GM21360 (cell line): Measurements from ENCODE around the gene KNDC1.
"Not testable (repeated sequence)": the region's sequence is repeated elsewhere in the genome, so short reads cannot be mapped to it uniquely, and the experiment has no call there.

Experiments
- ATAC-seq: cut with Tn5 transposase; IDR thresholded peaks from one replicate; pipeline ENCODE4 v1.9.1; 2021; ENCODE audit warnings: mild to moderate bottlenecking, moderate library complexity; ENCODE audit not compliant: unreplicated experiment

The KNDC1 gene

DNA sequence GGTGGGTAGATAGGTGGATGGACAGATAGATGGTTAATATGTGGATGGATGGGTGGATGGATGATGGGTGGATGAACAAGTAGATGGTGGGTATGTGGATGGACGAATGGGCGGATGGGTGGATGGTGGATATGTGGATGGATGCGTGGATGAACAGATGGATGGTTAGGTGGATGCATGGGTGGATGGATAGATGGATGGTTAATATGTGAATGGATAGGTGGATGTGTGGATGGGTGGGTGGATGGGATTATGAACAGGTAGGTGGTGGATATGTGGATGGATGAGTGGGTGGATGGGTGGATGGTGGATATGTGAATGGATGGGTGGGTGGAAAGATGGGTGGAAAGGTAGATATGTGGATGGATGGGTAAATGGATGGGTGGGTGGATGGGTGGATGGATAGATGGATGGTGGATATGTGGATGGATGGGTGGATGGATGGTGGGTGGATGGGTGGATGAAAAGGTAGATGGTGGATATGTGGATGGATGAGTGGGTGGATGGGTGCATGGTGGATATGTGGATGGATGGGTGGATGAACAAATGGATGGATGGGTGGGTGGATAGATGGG is 14.8 kb downstream of the KNDC1 start:
- ATAC-seq: no peak

DNA sequence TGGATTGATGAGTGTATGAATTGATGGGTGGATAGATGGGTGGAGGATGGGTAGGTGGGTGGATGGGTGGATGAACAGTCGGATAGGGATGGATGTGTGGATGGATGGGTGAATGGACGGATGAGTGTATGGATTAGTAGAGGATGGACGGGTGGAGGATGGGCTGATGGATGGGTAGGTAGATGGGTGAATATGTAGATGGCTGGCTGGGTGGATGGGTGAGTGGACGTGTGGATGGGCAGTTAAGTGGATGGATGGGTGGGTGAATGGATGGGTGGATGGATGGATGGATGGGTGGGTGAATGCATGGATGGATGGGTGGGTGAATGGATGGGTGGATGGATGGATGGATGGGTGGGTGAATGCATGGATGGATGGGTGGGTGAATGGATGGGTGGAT is 15.6 kb downstream of the KNDC1 start:
- not testable (repeated sequence) for ATAC-seq

DNA sequence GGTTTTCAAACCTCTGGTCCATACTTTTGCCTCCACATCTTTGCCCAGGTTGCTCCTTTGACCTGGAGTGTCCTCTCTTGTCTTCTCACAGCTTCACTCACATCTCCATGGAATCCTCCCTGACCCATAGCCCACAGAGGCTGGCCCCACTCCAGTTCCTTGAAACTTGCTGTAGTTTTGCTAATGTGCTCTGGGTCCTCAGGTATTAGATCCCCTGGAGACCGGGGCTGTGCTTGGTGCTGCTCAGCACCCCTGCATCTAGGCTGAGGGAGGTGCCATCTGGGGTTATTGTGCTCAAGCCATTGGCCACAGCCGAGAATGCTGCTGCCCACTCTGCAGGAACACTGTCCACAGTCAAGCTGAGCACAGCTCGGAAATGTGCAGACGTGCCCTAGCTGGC is 16.5 kb downstream of the KNDC1 start:
- no peak for ATAC-seq

DNA sequence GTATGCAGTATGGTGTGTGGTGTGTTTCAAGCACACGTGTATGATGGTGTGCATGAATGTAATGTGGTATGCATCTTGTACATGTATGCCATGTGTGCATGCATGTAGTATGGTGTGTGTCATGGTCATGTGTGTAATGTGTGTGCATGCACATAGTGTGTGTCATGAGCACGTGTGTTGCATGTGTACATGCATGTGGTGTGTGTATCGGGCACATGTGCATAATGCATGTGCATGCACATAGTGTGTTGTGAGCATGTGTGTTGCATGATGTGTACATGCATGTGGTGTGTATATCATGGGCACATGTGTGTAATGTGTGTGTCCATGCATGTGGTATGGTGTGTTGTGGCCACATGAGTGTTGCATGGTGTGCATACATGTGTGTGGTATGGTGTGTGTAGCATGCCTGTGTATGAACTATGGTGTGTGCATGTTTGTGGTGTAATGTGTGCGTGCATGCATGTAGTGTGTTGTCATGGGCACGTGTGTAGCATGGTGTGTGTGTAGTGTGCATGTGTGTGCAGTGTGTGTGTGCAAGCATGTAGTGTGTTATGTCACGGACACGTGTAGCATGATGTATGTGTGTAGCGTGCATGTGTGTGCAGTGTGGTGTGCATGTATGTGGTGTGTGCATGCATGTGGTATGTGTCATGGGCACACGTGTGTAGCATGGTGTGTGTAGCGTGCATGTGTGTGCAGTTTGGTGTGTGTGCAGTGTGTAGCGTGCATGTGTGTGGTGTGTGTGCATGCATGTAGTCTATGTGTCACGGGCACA is 17.6 kb downstream of the KNDC1 start:
- ATAC-seq: no peak

DNA sequence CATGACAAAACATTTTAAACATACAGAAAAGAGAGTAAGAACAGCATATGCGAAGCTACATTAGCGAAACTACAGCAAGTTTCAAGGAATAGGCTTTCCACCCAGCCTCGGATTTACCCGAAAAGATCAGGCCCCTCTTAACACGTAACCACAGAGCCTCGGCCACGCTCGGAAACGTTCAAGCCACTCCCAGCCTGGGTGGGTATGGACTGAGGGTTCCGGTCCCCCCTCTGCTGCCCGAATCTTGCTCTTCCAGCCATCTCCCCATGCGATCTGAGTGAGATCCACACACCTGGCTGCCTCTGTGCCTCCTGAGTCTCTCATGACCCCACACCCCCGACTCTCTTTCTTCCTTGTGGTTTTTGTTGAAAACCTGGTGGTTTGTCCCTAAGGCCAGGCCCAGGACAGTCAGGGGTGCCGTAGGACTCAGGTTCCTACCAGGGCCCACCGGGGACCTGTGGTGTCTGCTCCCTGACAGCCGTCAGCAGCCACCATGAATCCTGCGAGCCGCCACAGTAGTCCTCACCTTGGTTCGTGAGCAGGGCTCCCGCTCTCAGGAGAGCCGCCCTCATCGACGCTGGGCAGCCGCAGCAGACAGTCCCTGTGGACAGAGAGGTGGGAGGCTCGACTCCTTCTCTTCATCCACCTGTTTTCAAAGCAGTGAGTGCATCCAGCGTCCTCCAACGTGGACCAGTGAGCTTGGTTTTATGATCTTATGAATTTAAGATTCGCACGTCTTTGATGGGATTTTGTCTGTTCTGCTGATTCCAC is 18.5 kb downstream of the KNDC1 start:
- ATAC-seq: no peak

DNA sequence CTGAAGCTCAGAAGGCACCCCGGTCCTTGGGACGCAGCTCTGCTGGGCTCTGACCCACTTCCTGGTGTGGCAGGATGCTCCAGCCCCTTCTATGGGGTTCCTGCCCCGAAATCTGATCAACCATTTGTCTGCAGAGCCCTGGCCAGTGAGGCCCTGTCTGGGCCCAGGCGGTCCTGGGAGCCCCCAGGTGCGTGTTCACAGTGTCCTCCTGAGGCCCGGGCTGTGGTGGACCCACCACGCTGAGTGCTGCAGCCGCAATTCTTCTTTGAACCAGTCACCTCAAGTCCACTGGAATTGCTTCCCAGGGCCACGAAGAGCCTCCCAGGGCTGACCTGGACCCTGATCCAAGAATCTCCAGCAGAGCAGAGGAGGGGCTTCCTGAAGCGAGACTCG is 19.1 kb downstream of the KNDC1 start:
- no peak for ATAC-seq

DNA sequence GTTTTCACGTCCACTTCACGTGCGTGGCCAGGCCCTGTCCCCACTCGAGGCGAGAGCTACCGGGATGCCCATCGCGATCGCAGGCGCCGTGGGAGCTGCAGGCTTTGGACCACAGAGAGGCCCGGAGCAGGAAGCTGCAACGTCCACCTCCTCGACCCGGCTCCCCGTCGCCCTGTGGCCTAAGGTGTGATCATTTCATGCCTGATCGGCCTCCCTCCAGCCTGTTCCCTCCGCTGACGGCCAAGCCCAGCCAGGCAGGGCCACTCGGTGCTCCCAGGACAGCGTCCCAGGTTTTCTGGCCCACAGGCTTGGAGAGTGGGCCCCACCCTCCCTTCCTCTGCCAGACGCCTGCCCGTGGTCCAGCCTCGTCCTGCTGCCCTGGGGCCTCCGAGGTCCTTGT is 19.6 kb downstream of the KNDC1 start:
- ATAC-seq: no peak

DNA sequence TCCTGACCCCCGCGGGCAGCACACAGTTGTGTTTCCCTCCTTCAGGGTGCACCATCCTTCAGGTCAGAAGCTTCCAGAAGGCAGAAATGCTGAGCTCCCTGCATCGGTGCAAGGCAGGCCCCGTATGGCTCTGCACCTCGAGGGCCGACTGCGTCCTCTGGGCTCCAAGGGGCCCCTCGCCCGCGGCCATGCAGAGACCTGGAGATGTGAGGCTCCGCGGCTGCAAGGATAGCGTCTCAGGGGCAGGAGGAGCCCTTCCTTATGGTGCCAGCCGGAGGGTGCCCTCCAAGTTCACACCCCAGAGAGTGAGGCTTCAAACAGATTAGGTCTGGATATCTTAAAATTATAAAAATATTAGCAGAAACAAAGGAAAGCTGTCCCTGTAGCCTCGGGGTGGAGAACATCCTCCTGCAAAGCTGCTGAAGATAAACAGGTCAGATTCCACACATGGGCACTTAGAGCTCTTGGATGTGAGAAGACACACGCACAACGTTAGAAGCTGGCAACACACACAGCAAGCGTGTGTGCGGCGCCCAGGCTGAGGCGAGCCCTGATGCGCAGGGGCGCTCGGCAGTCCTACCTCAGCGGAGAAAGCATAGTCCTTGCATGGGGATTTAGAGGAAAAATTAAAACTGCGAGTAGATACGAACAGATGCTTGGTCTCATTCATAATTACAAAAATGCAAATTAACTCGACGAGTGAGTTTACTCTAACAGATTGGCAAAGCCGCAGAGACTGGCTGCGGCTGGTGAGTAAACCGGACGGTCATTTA is 20.4 kb downstream of the KNDC1 start:
- no peak for ATAC-seq

DNA sequence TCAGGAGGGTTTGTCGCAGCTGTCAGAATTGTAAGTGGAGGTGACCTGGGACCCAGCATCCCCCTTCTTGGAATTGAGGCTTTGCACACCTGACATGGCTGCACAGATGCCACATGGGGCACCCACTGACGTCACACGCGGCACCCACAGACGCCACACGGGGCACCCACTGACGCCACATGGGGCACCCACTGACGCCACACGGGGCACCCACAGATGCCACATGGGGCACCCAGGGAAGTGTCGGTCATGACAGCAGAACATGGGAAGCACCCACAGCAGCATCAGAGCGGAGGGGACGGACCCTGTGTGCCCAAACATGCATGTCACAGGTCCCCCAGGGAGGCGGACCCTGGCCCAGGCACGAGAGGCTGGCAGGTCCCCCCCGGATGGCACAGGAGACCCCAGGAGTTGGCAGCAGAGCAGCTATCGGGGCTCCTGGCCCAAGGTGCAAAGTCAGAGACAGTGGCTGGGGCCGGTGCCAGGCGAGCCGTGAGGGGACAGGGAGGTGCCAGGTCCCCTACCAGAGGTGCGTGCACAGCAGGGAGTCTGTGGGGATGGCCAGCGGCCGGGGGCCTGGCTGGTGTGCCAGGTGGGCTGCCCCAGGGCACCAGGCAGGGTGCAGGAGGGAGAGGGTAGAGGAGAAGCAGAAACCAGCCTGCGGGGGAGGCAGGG is 21.1 kb downstream of the KNDC1 start:
- ATAC-seq: no peak

DNA sequence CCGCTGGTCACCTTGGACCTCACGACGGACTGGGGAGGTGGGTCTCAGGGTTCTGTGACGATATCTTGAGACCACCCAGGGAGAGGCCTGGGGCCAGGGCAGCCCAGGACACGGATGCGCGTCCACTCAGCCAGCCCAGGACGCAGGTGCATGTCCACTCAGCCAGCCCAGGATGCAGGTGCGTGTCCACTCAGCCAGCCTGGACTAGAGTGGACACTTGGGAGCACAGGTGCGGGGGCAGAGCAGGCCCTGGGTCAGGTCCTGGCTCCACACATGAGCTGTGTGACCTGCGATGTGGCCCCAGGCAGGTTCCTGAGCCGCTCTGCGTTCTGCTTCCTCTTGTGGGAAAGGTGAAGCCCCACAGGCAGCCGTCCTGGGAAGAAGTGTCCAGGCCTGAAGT is 22.2 kb downstream of the KNDC1 start:
- no peak for ATAC-seq

DNA sequence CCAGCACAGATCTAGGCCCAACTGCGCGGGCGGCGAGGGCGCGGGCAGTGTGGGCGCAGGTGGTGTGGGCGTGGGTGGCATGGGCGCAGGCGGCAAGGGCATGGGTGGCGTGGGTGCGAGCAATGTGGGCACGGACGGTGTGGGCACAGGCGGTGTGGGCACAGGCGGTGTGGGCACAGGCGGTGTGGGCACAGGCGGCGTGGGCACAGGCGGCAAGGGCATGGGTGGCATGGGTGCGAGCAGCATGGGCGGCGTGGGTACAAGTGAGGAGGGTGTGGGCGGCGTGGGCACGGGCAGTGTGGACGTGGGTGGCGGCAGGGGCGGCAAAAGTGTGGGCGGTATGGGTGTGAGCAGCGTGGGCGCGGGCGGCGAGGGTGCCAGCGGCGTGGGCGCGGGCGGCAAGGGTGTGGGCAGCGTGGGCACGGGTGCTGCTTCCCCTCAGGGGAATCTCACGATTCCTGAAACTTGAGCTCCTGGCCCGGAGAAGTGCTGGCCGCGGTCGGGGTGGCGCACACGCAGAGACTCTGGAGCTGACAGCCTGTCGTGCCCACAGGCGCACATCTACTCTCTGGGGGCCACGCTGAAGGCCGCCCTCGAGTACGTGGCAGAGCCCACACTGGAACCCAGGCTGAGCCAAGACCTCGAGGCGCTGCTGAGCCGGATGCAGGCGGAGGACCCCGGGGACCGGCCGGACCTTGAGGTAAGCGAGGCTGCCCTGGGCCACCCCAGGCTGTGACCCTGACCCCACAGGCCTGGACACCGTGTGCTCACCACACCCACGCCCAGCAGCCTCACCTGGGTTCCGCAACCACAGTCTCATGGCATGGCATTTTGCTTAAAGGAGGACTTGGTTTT is 23.0 kb downstream of the KNDC1 start:
- ATAC-seq: no peak

DNA sequence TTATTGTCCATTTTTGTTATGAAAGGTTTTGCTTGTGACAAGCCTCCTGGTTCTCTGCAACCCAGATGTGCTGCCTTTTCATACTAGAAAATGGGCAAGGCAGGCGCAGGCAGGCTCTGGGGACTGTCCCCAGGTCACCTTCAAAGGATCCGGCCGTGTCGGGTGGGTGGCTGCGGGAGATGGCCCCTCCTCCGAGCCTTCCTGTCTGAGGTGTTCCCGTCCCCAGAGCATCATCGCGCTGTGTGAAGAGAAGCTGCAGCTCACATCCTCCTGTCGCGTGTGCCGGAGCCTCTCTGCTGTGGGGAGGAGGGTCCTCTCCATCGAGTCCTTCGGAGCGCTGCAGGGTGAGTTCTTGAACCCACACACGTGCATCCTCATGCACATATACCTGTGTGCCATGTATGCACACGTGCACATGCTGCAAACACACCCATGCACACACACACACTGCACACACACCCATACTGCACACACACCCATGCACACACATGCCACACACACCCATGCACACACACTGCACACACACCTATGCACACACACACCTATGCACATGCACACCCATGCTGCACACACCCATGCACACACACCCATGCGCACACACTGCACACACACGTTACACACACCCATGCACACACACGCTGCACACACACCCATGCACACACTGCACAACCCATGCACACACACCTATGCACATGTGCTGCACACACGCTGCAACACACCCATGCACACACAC is 23.8 kb downstream of the KNDC1 start:
- no peak for ATAC-seq

DNA sequence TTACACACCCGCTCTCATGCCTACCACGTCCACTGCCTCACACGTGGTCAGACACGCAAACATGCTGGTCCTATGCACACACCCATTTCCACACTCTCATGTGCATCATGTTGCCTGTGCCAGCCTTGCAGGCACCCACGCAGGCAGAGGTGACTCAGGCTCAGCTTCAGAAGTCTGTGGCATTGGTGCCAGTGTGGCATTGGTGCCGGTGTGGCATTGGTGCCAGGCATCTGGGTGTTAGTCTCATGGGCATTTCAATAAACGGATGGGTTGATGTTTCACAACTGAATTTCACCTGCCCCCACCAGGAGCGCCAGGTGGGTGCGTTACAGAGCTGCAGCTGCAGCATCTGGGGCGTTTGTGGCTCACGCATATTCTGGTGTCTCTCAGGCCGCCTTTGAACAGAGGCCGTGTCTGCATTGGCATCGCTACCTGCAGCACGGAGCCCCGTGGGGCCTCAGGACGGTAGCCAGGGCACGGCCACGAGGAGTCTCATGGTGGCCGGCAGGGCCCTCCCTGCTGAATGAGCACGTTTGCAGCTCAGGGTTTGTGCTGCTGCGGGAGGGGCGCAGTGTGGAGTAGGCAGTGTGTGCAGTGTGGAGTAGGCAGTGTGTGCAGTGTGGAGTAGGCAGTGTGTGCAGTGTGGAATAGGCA is 24.7 kb downstream of the KNDC1 start:
- ATAC-seq: no peak

DNA sequence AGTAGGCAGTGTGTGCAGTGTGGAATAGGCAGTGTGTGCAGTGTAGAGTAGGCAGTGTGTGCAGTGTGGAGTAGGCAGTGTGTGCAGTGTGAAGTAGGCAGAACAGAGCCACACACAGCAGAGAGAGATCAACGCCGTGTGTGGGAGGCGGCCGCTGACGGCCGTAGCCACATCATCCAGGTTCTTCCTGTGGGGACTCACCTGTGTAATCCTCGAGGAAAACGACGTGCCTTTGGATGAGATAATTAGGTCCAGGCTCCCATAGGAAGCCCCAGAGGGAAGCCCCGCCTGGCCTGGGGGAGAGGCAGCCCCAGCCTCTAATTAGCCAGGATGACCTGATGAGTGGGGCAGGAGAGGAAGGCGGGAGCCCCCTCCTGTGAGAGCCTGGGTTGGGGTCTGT is 25.4 kb downstream of the KNDC1 start:
- no peak for ATAC-seq

DNA sequence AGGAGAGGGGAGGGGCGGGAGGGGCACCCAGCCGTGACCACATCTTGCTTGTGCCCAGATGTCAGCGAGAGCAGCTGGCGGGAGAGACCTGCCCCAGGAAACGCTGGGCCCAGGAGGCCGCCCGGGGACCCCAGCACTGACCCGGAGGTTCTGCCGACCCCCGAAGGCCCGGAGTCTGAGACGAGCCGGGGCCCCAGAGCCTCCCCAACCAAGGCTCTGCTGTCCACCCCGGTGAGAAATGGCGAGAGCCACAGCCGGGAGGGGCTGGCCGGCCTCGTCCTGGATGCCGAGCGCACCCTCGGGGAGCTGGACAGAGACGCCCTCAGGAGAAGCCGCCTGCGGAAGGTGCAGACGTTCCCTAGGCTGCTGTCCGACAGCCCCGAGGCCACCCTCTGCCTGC is 25.9 kb downstream of the KNDC1 start:
- no peak for ATAC-seq

DNA sequence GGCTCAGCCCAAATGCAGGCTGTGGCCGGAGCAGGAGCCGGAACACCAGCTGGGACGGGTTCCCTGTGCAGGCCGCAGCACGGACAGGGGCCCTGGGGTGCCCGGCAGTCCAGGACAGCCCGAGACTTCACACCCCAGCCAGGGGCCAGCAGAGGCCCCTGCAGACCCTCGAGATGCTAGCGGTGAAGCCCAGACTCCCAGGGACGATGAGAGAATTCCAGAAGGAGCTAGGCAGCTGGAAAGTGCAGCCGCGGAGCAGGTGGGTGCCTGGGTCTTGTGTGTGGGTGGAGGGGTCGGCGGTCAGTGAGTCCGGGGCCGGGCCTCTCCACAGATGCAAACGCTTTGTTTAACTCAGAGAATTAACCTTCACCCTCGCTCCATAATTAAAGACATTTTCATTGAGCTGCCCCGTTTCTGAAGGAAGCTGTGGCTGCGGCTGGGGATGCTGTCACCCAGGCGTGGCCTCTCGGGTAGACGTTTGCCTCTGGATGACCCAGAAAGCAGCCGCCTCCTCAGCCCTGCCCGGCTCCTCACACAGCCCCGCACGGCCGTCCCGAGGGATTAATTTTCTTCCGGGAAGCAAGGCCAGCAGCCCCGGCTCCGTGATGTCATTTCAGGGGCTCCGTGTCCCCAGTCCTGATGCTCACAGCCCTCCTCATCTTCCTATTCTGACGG is 26.5 kb downstream of the KNDC1 start:
- no peak for ATAC-seq

DNA sequence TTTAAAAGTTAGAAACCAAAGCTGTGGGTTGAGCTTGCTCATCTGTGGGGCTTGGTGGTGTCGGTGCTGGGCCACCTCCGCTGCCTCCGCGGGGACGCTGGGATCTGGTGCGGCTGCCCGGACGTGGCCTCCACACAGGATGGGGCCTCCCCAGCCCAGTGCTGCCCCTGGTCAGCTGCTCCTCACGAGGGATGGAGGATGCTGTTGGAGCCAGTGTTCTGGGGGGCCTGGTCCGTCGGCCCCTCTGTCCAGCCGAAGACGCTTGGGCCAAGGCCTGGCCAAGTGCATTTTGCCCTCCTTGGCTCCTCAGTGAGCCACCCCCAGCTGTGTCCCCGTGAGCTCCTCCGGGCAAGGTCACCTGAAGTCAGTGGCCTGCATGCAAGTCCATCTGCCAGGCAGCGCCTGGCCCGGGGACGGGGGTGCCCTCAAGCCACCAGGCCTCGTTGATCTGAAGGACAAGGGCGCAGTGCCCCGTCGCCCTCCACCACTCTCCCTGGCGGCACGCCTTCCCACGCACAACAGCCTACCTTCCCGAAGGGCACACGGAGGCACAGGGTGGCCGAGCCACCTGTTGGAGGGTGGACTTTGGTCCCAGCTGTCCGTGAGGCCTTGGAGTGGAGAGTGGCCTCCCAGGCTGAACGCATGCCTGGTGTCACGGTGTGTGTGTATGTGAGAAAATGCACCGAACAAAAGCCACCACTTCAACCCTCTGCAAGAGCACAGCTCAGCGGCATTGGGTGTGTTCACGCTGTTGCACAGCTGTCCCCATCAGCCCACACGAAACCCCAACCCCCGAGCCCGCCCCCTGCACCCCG is 27.3 kb downstream of the KNDC1 start:
- ATAC-seq: no peak
